GM12864 (cell line): ENCODE results near the gene PAX4.

Source experiments
- DNase-seq: peaks from one replicate; pipeline ENCODE4 v3.0.0-alpha.2; 2011; ENCODE audit warnings: low read depth
- H3K4me3 ChIP-seq: 2 replicates; pipeline ENCODE4 v1.5.1; 2011; ENCODE audit warnings: mild to moderate bottlenecking, low read depth, low read length, control low read depth
- CTCF ChIP-seq: IDR thresholded peaks from 2 replicates; pipeline ENCODE4 v1.5.1; 2011; ENCODE audit warnings: low read depth, mild to moderate bottlenecking, moderate library complexity, low read length, control low read depth, inconsistent platforms; ENCODE audit errors: missing control alignments

The PAX4 gene

GRCh38 chr7:127618042-127618441 is at the start of gene PAX4:
PAX4 (minus strand) TSS chr7:127618142; CDS start chr7:127615928, 2,214 bp downstream.
- no peak within 1 kb of the TSS for H3K4me3 ChIP-seq
- DNase-seq, result no peak
- no peak for TF ChIP-seq CTCF

- TF ChIP-seq CTCF, result no peak
- no peak for DNase-seq
- H3K4me3 ChIP-seq, result no peak overlapping the region
Observed at GRCh38 chr7:127667017-127667670, 49.2 kb upstream of the PAX4 start.

- no peak overlapping the region for H3K4me3 ChIP-seq
- no peak for DNase-seq
- TF ChIP-seq CTCF, result no peak
Observed at GRCh38 chr7:127666602-127667001, 48.7 kb upstream of the PAX4 start.

GRCh38 chr7:127665922-127666321 is 48.0 kb upstream of the PAX4 start:
- no peak for DNase-seq
- H3K4me3 ChIP-seq, result no peak overlapping the region
- no peak for TF ChIP-seq CTCF

- DNase-seq, result no peak
- no peak overlapping the region for H3K4me3 ChIP-seq
- TF ChIP-seq CTCF, result no peak
Observed at GRCh38 chr7:127658970-127659630, 41.2 kb upstream of the PAX4 start.

- TF ChIP-seq CTCF, result no peak
- no peak overlapping the region for H3K4me3 ChIP-seq
- DNase-seq, result no peak
Observed at GRCh38 chr7:127657500-127657899, 39.6 kb upstream of the PAX4 start.

- H3K4me3 ChIP-seq, result no peak overlapping the region
- no peak for TF ChIP-seq CTCF
- DNase-seq, result no peak
Observed at GRCh38 chr7:127655720-127656119, 37.8 kb upstream of the PAX4 start.
